ENCODE results near the gene ZBTB32.
"Not testable (repeated sequence)": the region's sequence is repeated elsewhere in the genome, so short reads cannot be mapped to it uniquely, and the experiment has no call there.

Gene ZBTB32

GRCh38 chr19:35675589-35676140 is 28.7 kb upstream of the ZBTB32 start:
- no peak overlapping the region for H3K27ac ChIP-seq
- TF ChIP-seq CTCF (conservative IDR thresholded peaks at IDR 0.05) (no peak), ZFX (IDR thresholded peaks at IDR 0.05) (no peak)

- TF ChIP-seq ZFX (IDR thresholded peaks at IDR 0.05) (no peak), CTCF (conservative IDR thresholded peaks at IDR 0.05) (no peak)
- H3K27ac ChIP-seq: no peak overlapping the region
These were observed 14.5 kb upstream of the ZBTB32 start for GRCh38 chr19:35689836-35690235.

GRCh38 chr19:35691106-35691505 is 13.3 kb upstream of the ZBTB32 start:
- H3K27ac ChIP-seq: not testable (repeated sequence)

- TF ChIP-seq ZFX (IDR thresholded peaks at IDR 0.05): no peak
- TF ChIP-seq CTCF (conservative IDR thresholded peaks at IDR 0.05): no peak
- H3K27ac ChIP-seq: no peak overlapping the region
These were observed 12.3 kb upstream of the ZBTB32 start for GRCh38 chr19:35692010-35692409.

GRCh38 chr19:35693422-35693821 is 10.9 kb upstream of the ZBTB32 start:
- TF ChIP-seq CTCF (conservative IDR thresholded peaks at IDR 0.05) (no peak), ZFX (IDR thresholded peaks at IDR 0.05) (no peak)
- H3K27ac ChIP-seq: no peak overlapping the region

GRCh38 chr19:35693835-35694599 is 10.3 kb upstream of the ZBTB32 start:
- peak; percentile 98 for TF ChIP-seq CTCF (conservative IDR thresholded peaks at IDR 0.05)
- TF ChIP-seq ZFX (IDR thresholded peaks at IDR 0.05): no peak
- no peak overlapping the region for H3K27ac ChIP-seq

- no peak overlapping the region for H3K27ac ChIP-seq
These were observed 8.4 kb upstream of the ZBTB32 start for GRCh38 chr19:35695895-35696422.

More at GRCh38 chr19:35695895-35696422, 8.4 kb upstream of the ZBTB32 start:
- TF ChIP-seq CTCF (conservative IDR thresholded peaks at IDR 0.05) (no peak), ZFX (IDR thresholded peaks at IDR 0.05) (no peak)
